Breast epithelium (tissue), 4 donors: ENCODE results near the gene OR51D1. TPM values are rescaled to one million over a fixed set of nuclear protein-coding genes. Genes with fewer than 3 reads are reported as not detected.
A peak's percentile ranks its signal among the peaks of the same experiment; 100 is the strongest.

Experiments used
- DNase-seq, 2 donors: peaks; one replicate each; pipeline ENCODE4 v3.0.0-alpha.2; 2019; ENCODE audit warnings: low spot score in 2 of 2
- H3K27ac ChIP-seq, 2 donors: fragments of 200-600 bp; sonication (generic) in 1 of 2; one replicate each; pipeline ENCODE4 v1.5.1; 2016 to 2019; ENCODE audit warnings: mild to moderate bottlenecking in 1 of 2
- H3K27me3 ChIP-seq, 2 donors: fragments of 200-600 bp; sonication (generic) in 1 of 2; one replicate each; pipeline versions ENCODE4 v1.5.1 to v1.6.0; 2017 to 2019; ENCODE audit warnings: control low read depth in 1 of 2, mild to moderate bottlenecking in 1 of 2
- H3K36me3 ChIP-seq: fragments of 200-600 bp; one replicate; pipeline ENCODE4 v1.5.1; 2019
- H3K4me1 ChIP-seq, 2 donors: fragments of 200-600 bp; sonication (generic); one replicate each; pipeline ENCODE4 v1.5.1; 2016 to 2019; ENCODE audit warnings: control low read depth in 1 of 2
- H3K4me3 ChIP-seq, 3 donors: fragments of 200-600 bp; sonication (generic); 1 replicate in 2 of 3; 2 replicates in 1 of 3; pipeline ENCODE4 v1.5.1; 2016 to 2019; ENCODE audit warnings: mild to moderate bottlenecking in 3 of 3, moderate library complexity in 2 of 3
- H3K9me3 ChIP-seq, 2 donors: fragments of 200-600 bp; sonication (generic) in 1 of 2; one replicate each; pipeline ENCODE4 v1.5.1; 2016 to 2019; ENCODE audit warnings: control low read depth in 1 of 2
- CTCF ChIP-seq, 3 donors: fragments of 450-650 bp; IDR thresholded peaks; one replicate each; pipeline ENCODE4 v1.5.1; 2016 to 2017; ENCODE audit warnings: antibody characterized with exemption in 3 of 3, mild to moderate bottlenecking in 3 of 3, moderate library complexity in 3 of 3
- POLR2A ChIP-seq: fragments of 450-650 bp; IDR thresholded peaks from one replicate; pipeline ENCODE4 v1.6.1; 2016; ENCODE audit warnings: antibody characterized with exemption, mild to moderate bottlenecking, moderate library complexity
- POLR2AphosphoS5 ChIP-seq, 3 donors: sonication (generic); formaldehyde crosslinking; IDR thresholded peaks; one replicate each; pipeline ENCODE4 v1.6.1; 2017; ENCODE audit warnings: antibody characterized with exemption in 3 of 3
- intact Hi-C: fragments of 100-400 bp; cut with DNase I; formaldehyde crosslinking; loops from one replicate; pipeline ENCODE4 v1.15.1; 2023; ENCODE audit warnings: low total_unique reads
- total RNA-seq, 3 donors: library from RNA; depleted of rRNA; stranded (reverse); fragments of >200 nt; gene quantifications; one replicate each; pipeline ENCODE4 v1.1.0, GENCODE V29; 2016

OR51D1 gene
- total RNA-seq, 3 donors from 2014 or later, result not detected

DNA sequence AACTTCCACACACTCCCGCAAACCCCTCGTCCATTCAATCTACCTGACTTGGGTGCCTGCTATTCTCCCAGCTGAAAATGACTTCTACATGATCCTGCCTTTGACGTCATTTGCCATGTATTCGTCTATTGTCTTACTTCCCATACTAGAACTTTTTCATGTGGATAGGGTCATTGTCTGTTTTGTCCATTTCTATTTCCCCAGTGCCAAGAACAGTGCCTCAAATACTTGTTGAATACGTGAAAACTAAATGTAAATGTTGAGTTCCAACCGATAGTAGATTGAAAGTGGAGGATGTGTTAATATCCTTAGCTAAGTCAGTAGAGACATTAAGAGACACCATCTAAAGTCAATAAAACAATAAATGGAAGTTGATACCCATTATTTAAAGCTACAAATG, 30.2 kb upstream of the OR51D1 start:
- TF ChIP-seq POLR2AphosphoS5 (IDR thresholded peaks at IDR 0.05) (no peak), CTCF (IDR thresholded peaks at IDR 0.05) (no peak), POLR2A (no peak)
- Histone ChIP-seq H3K4me3 (peak overlapping the region; percentile 59 to 76 (median 69)), H3K36me3 (no peaks in the 10 kb centered on the region), H3K27ac (peak overlapping the region; percentile 88 to 89), H3K4me1 (no peaks in the 10 kb centered on the region), H3K27me3 (no peaks in the 10 kb centered on the region), H3K9me3 (no peaks in the 10 kb centered on the region)
- no peak for DNase-seq
- intact Hi-C loops, result no loop called here

DNA sequence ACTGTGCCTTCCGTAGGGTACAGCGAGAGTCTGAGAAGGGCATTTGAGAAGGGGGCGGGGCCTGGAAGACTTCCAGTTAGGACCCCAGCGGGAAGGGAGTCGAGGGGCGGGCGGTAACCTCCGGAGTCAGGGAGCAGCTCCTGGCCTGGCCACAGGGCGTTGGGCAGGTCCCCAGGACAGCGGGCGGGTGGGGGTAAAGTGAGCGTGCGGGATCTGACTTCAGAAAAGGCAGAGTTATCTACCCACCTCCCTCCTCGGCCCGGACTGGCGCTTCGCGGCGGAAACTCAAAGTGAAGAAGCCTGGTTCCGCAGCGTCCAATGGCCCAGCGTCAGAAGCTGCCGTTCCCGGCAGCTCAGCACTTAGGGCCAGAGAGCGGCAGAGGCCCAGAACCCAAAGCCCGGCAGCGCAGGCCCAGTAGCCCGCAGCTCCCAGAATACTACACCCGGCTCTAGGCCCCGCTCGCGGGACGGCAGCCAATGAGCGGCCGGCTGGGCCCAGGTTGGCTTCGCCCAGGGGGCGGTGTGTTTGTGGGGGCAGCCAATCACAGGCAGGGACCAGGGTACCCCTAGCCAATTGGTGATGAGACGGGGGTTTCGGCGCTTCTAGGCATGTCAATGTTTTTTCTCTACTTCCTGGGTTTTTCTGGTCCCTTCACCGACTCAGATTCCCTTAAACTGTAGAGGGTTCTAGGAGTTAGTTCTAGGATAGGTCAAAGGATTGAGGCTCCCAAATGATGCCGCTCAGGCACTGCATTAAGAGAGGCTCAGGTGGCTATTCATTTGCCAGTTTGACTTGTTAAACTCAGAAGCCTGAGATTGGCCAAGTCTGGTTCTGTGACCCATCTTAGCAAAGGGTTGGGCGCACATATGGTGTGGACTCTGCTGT, 29.3 kb upstream of the OR51D1 start, which contains the start of gene TRIM68:
Gene TRIM68, minus strand, starts transcription at position 451 of the 886 bp plus-strand sequence. CDS start 2,727 bp downstream, outside the sequence.
- H3K36me3 ChIP-seq, result no peaks in the 10 kb centered on the region
- H3K9me3 ChIP-seq, result no peaks in the 10 kb centered on the region
- intact Hi-C loops, result no loop called here
- peak within 1 kb of the TSS; percentile 88 to 89 for H3K27ac ChIP-seq
- TF ChIP-seq POLR2AphosphoS5 (IDR thresholded peaks at IDR 0.05) (peak in 2 of 3 donors; percentile 36 to 51), POLR2A (peak; percentile 59), CTCF (IDR thresholded peaks at IDR 0.05) (no peak)
- peak; percentile 93 for DNase-seq
- no peaks in the 10 kb centered on the region for H3K4me1 ChIP-seq
- no peaks in the 10 kb centered on the region for H3K27me3 ChIP-seq
- H3K4me3 ChIP-seq, result peak within 1 kb of the TSS; percentile 59 to 76 (median 69)

- no peak for DNase-seq
- Histone ChIP-seq H3K27ac (no peak overlapping the region), H3K36me3 (no peaks in the 10 kb centered on the region), H3K4me3 (peak overlapping the region in 1 of 3 donors; percentile 23), H3K27me3 (no peaks in the 10 kb centered on the region), H3K9me3 (no peaks in the 10 kb centered on the region), H3K4me1 (no peaks in the 10 kb centered on the region)
- intact Hi-C loops, result no loop called here
- TF ChIP-seq POLR2A (no peak), POLR2AphosphoS5 (IDR thresholded peaks at IDR 0.05) (no peak), CTCF (IDR thresholded peaks at IDR 0.05) (no peak)
Observed at GRCh38 chr11:4610258-4610935, 26.9 kb upstream of the OR51D1 start.

- no peaks in the 10 kb centered on the region for H3K36me3 ChIP-seq
- H3K4me3 ChIP-seq, result no peak overlapping the region
- H3K27me3 ChIP-seq, result no peaks in the 10 kb centered on the region
- H3K27ac ChIP-seq, result no peak overlapping the region
- no peak for TF ChIP-seq CTCF (IDR thresholded peaks at IDR 0.05)
- no peak for TF ChIP-seq POLR2A
- no peak for TF ChIP-seq POLR2AphosphoS5 (IDR thresholded peaks at IDR 0.05)
- no peaks in the 10 kb centered on the region for H3K4me1 ChIP-seq
- no peaks in the 10 kb centered on the region for H3K9me3 ChIP-seq
- no peak for DNase-seq
- intact Hi-C loops, result no loop called here
Observed at GRCh38 chr11:4611986-4612385, 25.3 kb upstream of the OR51D1 start.
